NK-92 (cell line): ENCODE measurements around the gene ASRGL1.

Experiments used
- DNase-seq: peaks from one replicate; lab custom pipeline; 2025; ENCODE audit not compliant: unreplicated experiment; lab: John Stamatoyannopoulos, UW

ASRGL1 gene

DNA sequence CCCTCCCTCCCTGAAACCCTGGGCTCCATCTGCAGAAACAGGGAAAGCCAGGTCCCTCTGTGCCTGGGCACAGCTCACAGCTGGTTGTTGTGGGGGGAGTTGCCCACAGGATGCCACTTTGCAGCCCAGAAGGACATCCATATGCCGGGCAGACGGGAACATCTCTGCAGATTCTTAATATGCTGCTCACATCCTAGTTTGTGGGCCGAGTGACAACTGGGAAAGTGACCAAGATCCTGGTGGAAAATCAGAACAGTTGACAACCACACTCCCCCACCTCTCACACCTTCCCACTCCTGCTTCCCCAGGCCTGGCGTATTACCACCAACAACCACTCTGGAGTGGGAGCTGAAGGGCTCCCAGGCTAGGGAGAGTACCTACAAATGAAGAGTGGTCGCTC lies 74.3 kb downstream of the ASRGL1 start:
- DNase-seq = no peak

DNA sequence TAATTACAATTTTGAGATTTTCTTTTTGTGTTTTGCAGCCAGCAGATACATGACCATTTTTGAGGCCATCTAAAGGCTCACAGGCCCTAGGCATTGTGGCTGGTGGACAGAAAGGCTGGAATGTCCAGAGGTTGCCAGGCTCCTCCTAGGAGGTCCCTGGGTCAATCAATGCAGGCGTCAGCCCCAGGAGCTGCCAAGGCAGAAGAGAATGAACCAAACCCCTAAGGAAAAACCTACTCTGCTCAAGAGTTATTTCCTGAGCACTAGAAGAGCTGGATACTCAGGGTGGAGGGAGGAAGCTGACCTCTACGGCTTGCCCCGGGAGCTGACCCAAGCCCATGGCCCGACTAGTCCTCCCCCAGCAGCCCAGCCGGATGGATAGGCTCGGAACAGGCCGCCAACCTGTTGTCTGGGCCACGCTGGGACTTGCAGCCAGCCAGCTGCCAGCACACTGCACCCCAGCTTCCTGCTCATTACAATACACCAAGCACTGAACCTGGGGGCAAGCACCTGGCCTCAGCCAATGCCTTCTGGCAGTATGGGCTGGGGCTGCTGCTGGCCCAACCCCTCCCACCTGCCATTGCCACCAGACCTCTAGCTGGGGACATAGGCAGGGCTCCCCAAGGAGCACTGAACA lies 75.9 kb downstream of the ASRGL1 start:
- DNase-seq = no peak

DNA sequence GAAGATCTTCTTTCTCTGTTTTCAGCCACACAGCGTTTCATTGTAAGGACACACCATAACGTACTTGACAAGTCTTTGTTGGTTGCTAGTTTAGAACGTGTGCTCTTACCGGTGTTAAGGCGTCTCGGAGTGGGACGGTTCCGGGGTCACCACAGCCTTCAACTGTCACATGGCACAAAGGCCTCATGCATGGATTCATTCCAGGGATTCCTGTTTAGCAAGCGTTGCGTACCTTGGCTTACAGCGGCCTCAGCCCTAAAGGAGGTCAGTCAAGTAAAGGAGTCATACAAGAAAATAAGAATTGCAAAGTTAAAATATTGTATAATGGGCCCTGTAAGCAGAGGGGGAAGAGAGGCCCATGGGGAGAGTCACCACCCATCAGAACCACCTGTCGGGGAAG lies 79.3 kb downstream of the ASRGL1 start:
- no peak for DNase-seq

DNA sequence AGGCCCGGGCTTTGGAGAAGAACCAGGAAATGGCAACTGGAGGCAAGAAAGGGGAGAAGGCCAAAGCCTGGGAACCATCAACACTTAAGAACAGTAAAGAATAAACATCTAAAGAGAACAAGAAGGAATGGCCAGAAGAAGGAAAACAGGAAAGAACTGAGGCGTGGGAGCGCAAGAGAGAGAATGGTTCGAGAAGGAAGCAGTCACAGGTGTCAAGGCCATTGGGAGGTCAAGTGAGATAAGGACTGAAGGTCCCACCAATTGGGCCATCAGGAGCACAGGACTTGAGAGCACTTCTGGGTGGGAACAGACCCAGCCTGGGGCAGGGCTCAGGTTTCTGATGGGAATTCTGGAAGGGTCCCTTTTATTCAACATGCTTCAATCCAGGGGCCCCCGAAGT lies 80.9 kb downstream of the ASRGL1 start:
- DNase-seq = no peak

DNA sequence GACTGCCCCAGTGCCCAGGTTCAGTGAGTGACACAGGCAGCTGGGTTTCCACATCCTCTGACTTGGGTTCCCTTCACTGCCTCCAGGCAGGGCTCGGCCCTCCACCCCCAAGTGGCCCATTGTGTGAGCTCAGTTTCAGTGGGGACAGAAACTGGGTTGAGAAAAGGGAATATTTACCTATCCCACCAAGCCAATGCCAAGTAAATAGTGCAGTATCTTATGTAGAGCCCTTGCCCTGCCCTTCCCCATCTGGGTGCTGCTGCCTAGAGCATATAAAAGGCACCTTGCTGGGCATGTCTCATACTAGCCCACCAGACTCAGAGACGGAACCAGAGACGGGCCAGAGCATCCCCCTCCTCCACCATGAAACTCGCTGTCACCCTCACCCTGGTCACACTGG lies 81.5 kb downstream of the ASRGL1 start, which contains the start of gene SCGB1A1:
TSS of gene SCGB1A1 (plus strand) at position 301 of the 400 bp plus-strand sequence. CDS start at position 364, 63 bp downstream.
- DNase-seq = no peak

DNA sequence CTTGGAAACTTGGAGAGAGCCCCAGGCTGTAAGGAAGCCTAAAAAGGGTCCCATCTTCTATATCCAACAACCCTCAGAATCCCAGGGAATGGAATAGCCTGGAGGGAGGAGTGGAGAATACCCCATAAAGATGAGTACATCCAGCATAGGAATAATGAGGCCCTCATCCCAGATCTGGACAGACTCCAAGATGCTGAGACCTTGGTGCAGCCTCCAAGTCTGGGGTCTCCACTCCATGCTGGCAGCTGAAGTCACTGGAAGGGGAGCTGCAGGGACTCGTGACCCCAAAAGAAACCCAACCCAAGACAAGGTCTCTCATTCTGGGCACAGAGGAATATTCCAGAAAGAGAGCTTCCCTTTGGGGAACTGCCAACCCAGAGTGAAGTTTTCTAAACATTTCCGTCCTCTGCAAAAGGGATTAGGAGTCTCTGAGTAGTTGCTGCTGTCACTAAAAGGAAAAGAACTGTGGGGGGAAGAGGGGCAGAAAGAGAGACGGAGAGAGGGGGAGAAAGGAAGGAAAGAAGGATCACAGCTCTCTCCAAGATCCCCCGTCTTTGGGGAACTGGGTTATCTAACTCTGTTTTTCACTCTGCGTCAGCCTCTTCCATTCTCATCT lies 82.2 kb downstream of the ASRGL1 start:
- DNase-seq = no peak

DNA sequence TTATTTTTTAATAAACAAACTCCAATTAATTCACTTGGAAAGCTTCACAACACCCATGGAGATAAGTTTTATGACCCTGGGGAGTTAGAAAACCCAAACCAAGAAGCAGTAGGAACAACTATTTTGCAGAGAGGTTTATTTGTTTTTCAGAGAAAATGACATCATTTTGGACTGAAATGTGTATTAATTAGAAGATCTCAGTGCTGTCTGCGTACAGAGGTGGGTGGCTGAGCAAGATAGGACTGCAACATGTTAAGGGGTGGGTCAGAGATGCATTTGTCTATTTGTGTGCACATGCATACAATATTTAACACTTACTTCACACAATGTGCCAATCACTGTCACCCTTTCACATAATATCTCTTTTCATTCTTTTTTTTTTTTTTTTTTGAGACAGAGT lies 82.7 kb downstream of the ASRGL1 start:
- no peak for DNase-seq

DNA sequence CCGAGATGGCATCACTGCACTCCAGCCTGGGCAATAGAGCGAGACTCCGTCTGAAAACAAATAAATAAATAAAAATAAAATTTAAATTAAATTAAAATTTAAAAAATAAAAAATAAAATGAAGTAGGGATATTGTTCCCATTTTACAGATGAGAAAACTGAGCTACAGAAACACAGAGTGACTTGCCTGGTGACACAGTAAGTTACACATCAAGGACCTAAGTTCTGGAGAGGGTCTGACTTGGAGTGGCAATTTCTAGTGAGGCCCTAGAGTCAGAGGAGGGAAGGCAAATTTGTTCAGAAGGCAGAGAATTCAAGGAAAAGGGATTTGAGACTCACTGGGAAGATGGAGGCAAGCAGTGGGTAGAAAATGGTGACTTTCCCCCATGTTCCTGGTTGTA lies 83.6 kb downstream of the ASRGL1 start:
- no peak for DNase-seq

DNA sequence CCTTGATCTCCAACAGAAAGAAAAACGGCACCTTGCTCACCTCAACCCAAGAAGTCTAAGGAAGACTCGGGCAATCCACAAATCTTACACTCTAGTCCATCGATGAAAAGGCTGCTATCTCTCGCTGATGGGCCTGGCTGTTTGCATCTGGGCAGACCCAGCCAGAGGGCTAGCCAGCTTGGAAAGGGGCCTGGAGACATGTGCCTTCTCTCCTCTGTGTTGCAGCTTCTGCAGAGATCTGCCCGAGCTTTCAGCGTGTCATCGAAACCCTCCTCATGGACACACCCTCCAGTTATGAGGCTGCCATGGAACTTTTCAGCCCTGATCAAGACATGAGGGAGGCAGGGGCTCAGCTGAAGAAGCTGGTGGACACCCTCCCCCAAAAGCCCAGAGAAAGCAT lies 84.7 kb downstream of the ASRGL1 start:
- DNase-seq = no peak

DNA sequence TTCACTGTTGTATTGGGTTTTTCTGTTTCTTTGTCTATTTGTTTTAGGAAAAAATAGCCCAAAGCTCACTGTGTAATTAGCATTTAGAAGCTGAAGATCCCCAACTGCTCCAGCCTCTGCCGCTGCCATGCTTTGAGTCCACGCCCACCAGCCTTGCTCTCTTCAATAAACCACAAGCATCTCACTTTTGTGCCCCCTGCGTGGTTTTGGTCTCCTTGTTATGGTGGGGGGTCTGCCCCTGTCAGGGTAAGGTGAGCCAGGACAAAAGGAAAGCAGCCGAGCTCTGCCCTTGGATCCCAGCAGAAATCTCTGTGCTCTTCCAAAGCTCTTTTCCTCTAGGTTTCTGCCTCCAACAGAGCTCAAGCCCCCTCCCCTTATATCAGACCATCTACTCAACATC lies 85.8 kb downstream of the ASRGL1 start:
- DNase-seq = no peak

DNA sequence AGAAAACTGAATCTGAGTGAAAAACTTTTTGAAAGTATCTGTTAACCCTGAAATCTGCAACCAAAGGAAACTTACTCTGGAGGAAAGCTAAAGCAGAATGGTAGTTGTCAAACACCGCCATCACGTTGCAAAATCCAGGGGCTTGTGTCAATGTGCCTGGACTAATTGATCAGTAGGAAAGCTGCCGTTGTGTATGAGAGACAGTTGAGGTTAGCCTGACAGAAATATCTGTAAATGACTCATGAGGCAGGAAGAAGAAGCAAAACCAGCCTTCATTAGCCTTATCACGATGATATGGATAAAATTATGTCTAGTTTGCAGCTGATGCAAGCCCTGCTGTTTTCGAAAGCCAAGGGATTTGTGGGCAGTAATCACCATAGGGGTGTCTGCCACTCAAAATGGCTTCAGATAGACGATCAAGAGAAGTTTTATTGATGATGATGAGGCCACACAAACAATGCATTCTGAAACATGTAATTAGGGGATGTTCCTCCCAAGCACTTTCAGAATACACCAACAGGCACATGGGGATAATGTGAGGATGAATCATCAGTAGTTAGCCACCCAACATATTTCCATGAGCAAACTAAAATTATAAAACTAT lies 90.5 kb downstream of the ASRGL1 start:
- no peak for DNase-seq

DNA sequence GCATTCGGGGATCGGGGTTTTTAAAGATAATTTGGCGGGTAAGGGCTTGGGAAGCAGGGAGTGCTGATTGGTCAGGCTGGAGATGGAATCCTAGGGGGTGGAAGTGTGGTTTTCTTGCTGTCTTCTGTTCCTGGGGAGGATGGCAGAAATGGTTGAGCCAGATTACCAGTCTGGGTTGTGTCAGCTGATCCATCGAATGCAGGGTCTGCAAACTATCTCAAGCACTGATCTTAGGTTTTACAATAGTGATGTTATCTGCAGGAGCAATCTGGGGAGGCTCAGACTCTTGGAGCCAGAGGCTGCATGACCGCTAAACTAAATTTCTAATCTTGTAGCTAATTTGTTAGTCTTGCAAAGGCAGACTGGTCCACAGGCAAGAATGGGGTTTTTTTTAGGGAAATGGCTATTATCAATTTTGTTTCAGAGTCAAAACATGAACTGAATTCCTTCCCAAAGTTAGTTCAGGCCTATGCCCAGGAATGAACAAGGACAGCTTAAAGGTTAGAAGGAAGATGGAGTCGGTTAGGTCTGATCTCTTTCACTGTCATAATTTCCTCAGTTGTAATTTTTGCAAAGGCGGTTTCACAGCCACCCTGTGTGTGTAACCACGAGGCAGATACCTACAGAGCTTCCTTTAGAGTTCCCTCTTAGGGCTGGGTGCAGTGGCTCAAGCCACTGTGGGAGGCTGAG lies 91.8 kb downstream of the ASRGL1 start:
- no peak for DNase-seq

DNA sequence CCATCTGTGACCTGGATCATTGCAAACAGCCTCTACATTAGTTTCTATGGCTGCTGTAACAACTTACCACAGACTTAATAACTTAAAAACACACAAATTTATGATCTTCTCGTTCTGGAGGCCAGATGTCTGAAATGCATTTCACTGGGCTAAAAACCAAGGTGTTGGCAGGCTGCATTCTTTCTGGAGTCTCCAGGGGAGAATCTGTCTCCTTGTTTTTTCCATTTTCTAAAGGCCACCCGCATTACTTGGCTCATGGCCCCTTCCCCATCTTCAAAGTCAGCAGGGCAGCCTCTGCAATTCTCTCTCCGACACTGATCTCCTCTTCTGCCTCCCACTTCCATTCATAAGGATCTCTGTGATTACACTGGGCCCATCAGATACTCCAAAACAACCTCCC lies 93.2 kb downstream of the ASRGL1 start:
- no peak for DNase-seq

DNA sequence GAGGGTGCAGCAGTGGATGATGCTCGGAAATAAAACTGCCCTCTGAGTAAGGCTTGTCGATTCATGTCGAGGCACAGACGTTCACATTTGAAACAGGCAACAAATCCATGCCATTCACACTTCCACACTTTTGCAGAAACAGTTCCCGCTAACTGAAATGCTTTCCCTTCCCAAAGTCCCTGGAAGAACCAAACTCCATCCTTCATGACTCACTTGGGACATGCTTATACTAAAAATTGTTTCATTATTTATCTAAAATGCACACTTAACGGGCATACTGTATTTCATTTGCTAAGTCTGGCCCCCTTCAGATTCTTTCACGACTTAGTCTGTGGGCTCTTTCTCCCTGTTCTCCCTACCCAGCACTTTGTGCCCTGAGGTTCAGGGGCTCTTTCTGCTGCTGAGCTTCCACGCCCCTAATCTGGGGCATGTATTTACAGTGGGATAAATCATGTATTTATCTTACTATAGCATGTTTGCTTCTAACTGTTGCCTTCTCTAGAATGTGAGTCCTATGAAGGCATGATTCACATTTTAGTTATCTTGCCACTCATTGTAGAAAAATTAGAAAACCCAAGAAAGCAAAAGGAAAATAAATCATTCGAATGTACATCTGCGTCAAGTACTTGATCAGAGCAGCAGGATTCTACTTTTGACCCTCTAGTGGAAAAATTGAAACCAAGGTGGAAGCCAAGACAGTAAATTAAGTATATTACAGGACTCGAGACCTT lies 94.1 kb downstream of the ASRGL1 start:
- DNase-seq = no peak

DNA sequence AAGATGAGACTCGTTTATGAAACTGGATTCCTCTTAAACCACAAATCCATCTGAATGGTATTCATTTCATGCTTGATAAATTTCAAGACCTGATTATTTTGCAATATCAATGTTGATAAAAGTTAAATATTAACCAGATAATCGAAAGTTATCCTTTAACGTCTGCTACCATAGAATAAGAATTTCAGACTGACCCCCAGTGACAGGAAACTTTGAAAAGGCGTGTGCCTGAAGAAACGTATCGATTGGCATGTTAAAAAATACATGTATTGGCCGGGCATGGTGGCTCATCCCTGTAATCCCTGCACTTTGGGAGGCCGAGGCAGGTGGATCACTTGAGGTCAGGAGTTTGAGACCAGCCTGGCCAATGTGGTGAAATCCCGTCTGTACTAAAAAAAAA lies 95.4 kb downstream of the ASRGL1 start:
- no peak for DNase-seq

DNA sequence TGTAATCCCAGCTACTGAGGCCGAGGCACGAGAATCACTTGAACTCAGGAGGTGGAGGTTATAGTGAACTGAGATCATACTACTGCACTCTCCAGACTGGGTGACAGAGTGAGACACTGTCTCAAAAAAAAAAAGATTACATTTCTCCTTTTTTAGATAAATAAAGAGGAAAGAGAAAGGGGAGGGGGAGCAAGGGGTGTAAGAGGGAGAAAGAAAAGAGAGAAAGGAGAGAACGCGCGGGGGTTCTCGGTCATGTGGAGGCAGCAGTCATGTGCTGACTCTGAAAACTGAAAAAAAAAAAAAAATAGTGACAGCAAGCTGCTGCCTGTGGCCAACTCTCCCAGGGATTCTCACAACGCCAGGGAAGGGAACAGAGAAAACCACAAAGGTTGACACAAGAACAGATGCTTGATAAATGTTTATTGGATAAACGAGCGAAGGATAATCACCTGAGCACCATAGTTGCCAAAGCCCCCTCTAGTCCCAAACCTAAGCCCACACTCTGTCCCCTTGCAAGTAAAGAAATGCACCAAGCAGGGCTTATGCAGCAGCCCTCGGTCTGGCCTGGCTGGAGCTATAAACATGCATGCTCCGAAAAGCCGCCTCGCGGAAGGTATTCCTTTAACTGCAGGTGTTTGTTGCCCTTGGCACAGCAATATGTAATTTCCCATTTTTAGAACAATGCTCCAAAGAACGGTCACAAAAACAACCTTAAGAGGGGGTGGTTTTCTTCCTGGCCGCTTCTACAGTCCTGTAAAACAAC lies 96.1 kb downstream of the ASRGL1 start:
- DNase-seq = no peak

DNA sequence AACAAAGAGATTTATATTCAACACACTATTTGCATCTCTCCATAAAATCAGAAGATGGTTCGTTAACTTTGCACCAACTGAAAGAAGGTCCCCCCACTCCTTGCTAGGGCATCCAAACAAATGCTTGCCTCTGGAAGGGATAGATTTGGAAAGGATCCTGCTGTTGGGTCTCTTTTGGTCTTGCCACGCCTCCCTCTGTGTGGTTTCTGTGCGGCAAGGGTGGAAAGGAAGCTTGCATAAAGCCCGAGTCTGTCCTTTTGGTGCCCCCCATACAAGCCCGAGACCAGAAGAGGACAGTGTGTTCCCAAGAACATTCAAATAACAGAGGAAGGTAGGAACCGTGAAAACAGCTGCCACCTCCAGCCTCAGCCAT lies 96.6 kb downstream of the ASRGL1 start:
- no peak for DNase-seq

DNA sequence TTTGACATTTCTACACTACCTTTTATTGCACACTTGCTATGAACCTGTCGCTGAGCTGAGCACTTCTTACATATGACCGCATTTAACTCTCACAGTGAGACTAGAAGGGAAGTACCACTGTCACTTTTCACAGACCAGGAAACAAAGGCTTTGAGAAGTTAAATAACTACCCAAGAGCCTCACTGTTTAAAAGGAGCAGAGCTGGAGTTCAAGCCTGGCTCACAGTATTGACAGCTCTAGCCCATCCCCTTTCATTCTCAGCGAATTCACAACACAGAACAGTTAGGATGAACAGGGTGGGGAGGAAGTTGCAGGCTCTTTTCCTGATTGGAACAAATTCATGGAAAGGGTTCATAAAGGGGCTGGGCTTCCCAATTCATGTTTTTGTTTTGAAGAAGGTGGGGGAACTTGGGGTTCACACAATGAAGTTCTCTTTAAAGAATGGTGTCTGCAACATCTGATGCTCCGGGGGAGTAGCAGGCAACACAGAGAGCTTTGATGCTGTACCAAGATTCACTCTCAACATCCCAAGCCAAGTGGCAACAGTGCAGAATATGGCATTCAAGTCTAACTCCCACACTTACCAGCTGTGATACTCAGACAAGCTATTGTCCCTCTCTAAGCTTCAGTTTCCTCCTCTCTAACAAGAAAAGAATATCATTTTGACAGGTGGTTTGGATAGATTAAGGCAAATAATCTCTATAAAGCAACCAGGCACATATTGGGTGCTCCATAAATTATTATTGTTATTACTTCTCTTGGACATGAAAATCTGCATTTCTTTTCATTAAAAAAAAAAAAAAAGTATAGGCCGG lies 98.8 kb downstream of the ASRGL1 start:
- DNase-seq = no peak

DNA sequence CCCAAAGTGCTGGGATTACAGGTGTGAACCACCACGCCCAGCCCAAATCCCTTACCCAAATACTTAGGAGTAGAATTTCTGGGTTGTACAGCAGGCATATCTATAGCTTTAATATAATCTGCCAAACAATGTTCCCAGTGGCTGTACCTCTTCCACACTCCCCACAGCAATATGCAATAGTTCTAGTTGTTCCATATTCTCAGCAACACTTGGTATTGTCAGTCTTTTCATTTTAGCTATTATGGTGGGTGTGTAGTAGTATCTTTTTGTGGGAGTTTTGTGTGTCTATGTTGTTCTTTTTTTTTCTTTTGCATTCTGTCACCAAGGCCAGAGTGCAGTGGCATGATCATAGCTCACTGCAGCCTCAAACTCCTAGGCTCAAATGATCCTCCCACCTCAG lies 100.4 kb downstream of the ASRGL1 start:
- DNase-seq = no peak

DNA sequence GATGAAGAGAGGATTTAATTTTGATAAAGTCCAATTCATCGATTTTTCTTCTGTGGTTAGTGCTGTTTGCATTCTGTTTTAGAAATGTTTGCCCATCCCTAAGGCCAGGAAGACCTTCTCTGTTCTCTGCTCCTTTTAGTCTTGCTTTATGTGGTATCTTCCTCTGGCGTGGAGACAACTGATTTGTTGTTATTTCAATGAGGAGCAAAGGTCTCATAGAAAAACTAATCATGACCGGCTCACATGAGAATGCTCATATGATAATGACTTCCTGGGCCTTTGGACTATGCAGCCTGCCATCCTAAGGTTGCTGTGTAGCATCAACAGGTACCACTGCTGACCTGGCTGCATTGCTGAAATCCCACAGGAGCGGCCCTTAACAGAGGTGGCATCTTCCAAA lies 101.4 kb downstream of the ASRGL1 start:
- DNase-seq = no peak
